Liver (tissue), 9 donors: ENCODE measurements around the gene L2HGDH. TPM values are rescaled to one million over a fixed set of nuclear protein-coding genes. Genes with fewer than 3 reads are reported as not detected.

Source experiments
- DNase-seq: peaks from one replicate; pipeline ENCODE4 v3.0.0-alpha.2; 2017; ENCODE audit warnings: low spot score
- H3K27ac ChIP-seq, 2 donors: one replicate each; pipeline ENCODE4 v1.7.0; 2013; ENCODE audit warnings: inconsistent platforms in 2 of 2, low read length in 2 of 2, control low read depth in 1 of 2, low read depth in 1 of 2, mild to moderate bottlenecking in 1 of 2
- H3K27me3 ChIP-seq, 4 donors: one replicate each; pipeline versions ENCODE4 v1.6.1 to v1.7.0; 2013; ENCODE audit warnings: low read length in 3 of 4, inconsistent platforms in 1 of 4, mild to moderate bottlenecking in 1 of 4, moderate library complexity in 1 of 4; ENCODE audit not compliant: control insufficient read depth in 4 of 4, insufficient read depth in 4 of 4
- H3K36me3 ChIP-seq, 4 donors: one replicate each; pipeline versions ENCODE4 v1.6.1 to v1.7.0; 2013; ENCODE audit warnings: low read length in 3 of 4, mild to moderate bottlenecking in 3 of 4, low read depth in 1 of 4, moderate library complexity in 1 of 4; ENCODE audit not compliant: control insufficient read depth in 4 of 4, insufficient read depth in 3 of 4
- H3K4me1 ChIP-seq, 4 donors: one replicate each; pipeline versions ENCODE4 v1.6.1 to v1.7.0; 2013; ENCODE audit warnings: low read length in 3 of 4, mild to moderate bottlenecking in 3 of 4, moderate library complexity in 1 of 4; ENCODE audit not compliant: control insufficient read depth in 4 of 4, insufficient read depth in 4 of 4
- H3K4me3 ChIP-seq, 3 donors: one replicate each; pipeline versions ENCODE4 v1.6.1 to v1.7.0; 2013; ENCODE audit warnings: low read length in 3 of 3, control low read depth in 1 of 3, low read depth in 1 of 3, mild to moderate bottlenecking in 1 of 3
- H3K9ac ChIP-seq, 2 donors: one replicate each; pipeline ENCODE4 v1.7.0; 2013; ENCODE audit warnings: low read length in 2 of 2, mild to moderate bottlenecking in 2 of 2, moderate library complexity in 2 of 2, control low read depth in 1 of 2, low read depth in 1 of 2
- H3K9me3 ChIP-seq, 4 donors: one replicate each; pipeline versions ENCODE4 v1.6.1 to v1.7.0; 2013; ENCODE audit warnings: low read length in 3 of 4; ENCODE audit not compliant: control insufficient read depth in 4 of 4
- EGR1 ChIP-seq, 2 donors: IDR thresholded peaks; 2 replicates each; pipeline ENCODE4 v1.6.1; 2016 to 2018; ENCODE audit warnings: antibody characterized with exemption in 2 of 2, low read depth in 2 of 2
- FOXA1 ChIP-seq: IDR thresholded peaks from 2 replicates; pipeline ENCODE4 v1.6.1; 2016; ENCODE audit warnings: antibody characterized with exemption
- GABPA ChIP-seq, 2 donors: IDR thresholded peaks in 1 of 2; conservative IDR thresholded peaks in 1 of 2; 2 replicates each; pipeline ENCODE4 v1.6.1; 2016; ENCODE audit warnings: antibody characterized with exemption in 2 of 2, mild to moderate bottlenecking in 1 of 2, moderate library complexity in 1 of 2
- HNF4A ChIP-seq, 2 donors: conservative IDR thresholded peaks; 2 replicates each; pipeline ENCODE4 v1.6.1; 2016; ENCODE audit warnings: antibody characterized with exemption in 2 of 2, mild to moderate bottlenecking in 2 of 2
- HNF4G ChIP-seq: IDR thresholded peaks from 2 replicates; pipeline ENCODE4 v1.6.1; 2016; ENCODE audit warnings: antibody characterized with exemption
- JUND ChIP-seq, 2 donors: IDR thresholded peaks; 2 replicates each; pipeline ENCODE4 v1.6.1; 2016; ENCODE audit warnings: antibody characterized with exemption in 2 of 2
- NR2F2 ChIP-seq: IDR thresholded peaks from 2 replicates; pipeline ENCODE4 v1.6.1; 2016; ENCODE audit warnings: antibody characterized with exemption
- RAD21 ChIP-seq, 2 donors: IDR thresholded peaks; 2 replicates each; pipeline ENCODE4 v1.6.1; 2016; ENCODE audit warnings: antibody characterized with exemption in 2 of 2, mild to moderate bottlenecking in 2 of 2
- SP1 ChIP-seq: IDR thresholded peaks from 2 replicates; pipeline ENCODE4 v1.6.1; 2018; ENCODE audit warnings: antibody characterized with exemption, mild to moderate bottlenecking
- TAF1 ChIP-seq: conservative IDR thresholded peaks from 2 replicates; pipeline ENCODE4 v1.6.1; 2016; ENCODE audit warnings: antibody characterized with exemption, mild to moderate bottlenecking
- WGBS: extraction: QIAGEN DNeasy Blood & Tissue Kit; methylation state at CpG from one replicate; pipeline ENCODE4 v1.1.7; 2013; 5-methylcytosine and 5-hydroxymethylcytosine counted together
- polyA plus RNA-seq, 2 donors: library from polyadenylated mRNA; stranded (reverse) in 1 of 2; unstranded in 1 of 2; fragments of 200-250 nt in 1 of 2; fragments of >200 nt in 1 of 2; fragmentation: Nextera tagmentation in 1 of 2; extraction: Ambion mirVana in 1 of 2; gene quantifications; one replicate each; pipeline versions ENCODE4 v1.2.1 to v1.2.3, GENCODE V29; 2013 to 2015
- total RNA-seq, 2 donors: library from RNA; depleted of rRNA; stranded (reverse); fragments of >200 nt; gene quantifications; one replicate each; pipeline ENCODE4 v1.2.3, GENCODE V29; 2014
- TF ChIP-seq, protein P1 (sequence below): fragments of 150-350 bp; IDR thresholded peaks from 2 replicates; pipeline ENCODE4 v1.5.1; 2017; ENCODE audit warnings: improper control_type of control experiment, low read depth, low read length; ENCODE audit not compliant: missing input control
- TF ChIP-seq, protein P2 (sequence below): IDR thresholded peaks from 2 replicates; pipeline ENCODE4 v1.6.1; 2016; ENCODE audit warnings: antibody characterized with exemption, mild to moderate bottlenecking
- TF ChIP-seq, protein P3 (sequence below): IDR thresholded peaks from 2 replicates; pipeline ENCODE4 v1.6.1; 2016; ENCODE audit warnings: antibody characterized with exemption
- donor health status: healthy.
- donor health status: healthy.
- donor health status: healthy.
- donor health status: healthy.
- donor health status: healthy.

L2HGDH gene
- total and polyA plus RNA-seq, 4 donors = 3.8 to 9.0 (median 5.4) TPM

DNA sequence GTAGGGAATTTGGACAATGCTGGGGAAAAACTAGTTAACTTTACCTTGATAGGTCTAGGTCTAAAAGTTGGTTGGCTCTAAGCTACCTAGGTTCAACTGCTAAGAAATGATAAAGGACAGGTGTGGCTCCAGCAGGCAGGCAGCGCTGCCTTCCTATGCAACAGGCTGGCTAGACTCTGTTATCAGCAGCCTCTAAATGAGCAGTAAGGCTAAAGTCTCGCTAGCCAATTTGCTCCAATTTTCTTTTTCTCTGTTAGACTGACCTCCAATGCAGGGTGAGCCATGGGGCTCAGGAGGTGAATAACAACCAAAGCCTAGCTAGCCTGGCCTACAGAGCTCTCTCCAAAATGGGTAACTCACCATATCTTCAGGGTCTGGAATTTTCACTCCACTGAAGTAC is 26.6 kb upstream of the L2HGDH start:
- H3K27ac ChIP-seq = no peak overlapping the region
- H3K36me3 ChIP-seq = no peaks in the 10 kb centered on the region
- H3K27me3 ChIP-seq = no peaks in the 10 kb centered on the region
- H3K4me3 ChIP-seq = no peak overlapping the region
- H3K9ac ChIP-seq = no peak overlapping the region
- peaks cover 0 to 10% (median 3%) of the 10 kb centered on the region in 4 donors for H3K4me1 ChIP-seq
- no peak for DNase-seq
- TF ChIP-seq FOXA1 (no peak), HNF4G (no peak), NR2F2 (no peak), TAF1 (no peak), EGR1 (IDR thresholded peaks at IDR 0.05; ENCODE audit: low read depth in 2 of 2) (no peak), GABPA (IDR thresholded peaks at IDR 0.05 in 1 of 2, conservative IDR thresholded peaks at IDR 0.05 in 1 of 2) (no peak), JUND (IDR thresholded peaks at IDR 0.05) (no peak), SP1 (no peak), HNF4A (conservative IDR thresholded peaks at IDR 0.05) (no peak), RAD21 (IDR thresholded peaks at IDR 0.05) (no peak)
- TF ChIP-seq, protein P1, sequence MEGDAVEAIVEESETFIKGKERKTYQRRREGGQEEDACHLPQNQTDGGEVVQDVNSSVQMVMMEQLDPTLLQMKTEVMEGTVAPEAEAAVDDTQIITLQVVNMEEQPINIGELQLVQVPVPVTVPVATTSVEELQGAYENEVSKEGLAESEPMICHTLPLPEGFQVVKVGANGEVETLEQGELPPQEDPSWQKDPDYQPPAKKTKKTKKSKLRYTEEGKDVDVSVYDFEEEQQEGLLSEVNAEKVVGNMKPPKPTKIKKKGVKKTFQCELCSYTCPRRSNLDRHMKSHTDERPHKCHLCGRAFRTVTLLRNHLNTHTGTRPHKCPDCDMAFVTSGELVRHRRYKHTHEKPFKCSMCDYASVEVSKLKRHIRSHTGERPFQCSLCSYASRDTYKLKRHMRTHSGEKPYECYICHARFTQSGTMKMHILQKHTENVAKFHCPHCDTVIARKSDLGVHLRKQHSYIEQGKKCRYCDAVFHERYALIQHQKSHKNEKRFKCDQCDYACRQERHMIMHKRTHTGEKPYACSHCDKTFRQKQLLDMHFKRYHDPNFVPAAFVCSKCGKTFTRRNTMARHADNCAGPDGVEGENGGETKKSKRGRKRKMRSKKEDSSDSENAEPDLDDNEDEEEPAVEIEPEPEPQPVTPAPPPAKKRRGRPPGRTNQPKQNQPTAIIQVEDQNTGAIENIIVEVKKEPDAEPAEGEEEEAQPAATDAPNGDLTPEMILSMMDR = no peak
- TF ChIP-seq, protein P2, sequence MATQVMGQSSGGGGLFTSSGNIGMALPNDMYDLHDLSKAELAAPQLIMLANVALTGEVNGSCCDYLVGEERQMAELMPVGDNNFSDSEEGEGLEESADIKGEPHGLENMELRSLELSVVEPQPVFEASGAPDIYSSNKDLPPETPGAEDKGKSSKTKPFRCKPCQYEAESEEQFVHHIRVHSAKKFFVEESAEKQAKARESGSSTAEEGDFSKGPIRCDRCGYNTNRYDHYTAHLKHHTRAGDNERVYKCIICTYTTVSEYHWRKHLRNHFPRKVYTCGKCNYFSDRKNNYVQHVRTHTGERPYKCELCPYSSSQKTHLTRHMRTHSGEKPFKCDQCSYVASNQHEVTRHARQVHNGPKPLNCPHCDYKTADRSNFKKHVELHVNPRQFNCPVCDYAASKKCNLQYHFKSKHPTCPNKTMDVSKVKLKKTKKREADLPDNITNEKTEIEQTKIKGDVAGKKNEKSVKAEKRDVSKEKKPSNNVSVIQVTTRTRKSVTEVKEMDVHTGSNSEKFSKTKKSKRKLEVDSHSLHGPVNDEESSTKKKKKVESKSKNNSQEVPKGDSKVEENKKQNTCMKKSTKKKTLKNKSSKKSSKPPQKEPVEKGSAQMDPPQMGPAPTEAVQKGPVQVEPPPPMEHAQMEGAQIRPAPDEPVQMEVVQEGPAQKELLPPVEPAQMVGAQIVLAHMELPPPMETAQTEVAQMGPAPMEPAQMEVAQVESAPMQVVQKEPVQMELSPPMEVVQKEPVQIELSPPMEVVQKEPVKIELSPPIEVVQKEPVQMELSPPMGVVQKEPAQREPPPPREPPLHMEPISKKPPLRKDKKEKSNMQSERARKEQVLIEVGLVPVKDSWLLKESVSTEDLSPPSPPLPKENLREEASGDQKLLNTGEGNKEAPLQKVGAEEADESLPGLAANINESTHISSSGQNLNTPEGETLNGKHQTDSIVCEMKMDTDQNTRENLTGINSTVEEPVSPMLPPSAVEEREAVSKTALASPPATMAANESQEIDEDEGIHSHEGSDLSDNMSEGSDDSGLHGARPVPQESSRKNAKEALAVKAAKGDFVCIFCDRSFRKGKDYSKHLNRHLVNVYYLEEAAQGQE = no peak
- TF ChIP-seq, protein P3, sequence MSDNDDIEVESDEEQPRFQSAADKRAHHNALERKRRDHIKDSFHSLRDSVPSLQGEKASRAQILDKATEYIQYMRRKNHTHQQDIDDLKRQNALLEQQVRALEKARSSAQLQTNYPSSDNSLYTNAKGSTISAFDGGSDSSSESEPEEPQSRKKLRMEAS = no peak
- WGBS = 94% methylated on average over 2 of the region's 2 CpGs
- H3K9me3 ChIP-seq = no peaks in the 10 kb centered on the region

GRCh38 chr14:50335989-50336824 is 24.2 kb upstream of the L2HGDH start:
- no peak for TF ChIP-seq FOXA1
- no peak for TF ChIP-seq SP1
- no peak for TF ChIP-seq JUND (IDR thresholded peaks at IDR 0.05)
- TF ChIP-seq NR2F2 = peak; percentile 18
- peak overlapping the region in 1 of 2 donors; percentile 12 for H3K9ac ChIP-seq
- DNase-seq = no peak
- H3K27ac ChIP-seq = peak overlapping the region; percentile 0 to 52
- WGBS = 73% methylated on average over 7 of the region's 7 CpGs
- no peak overlapping the region for H3K4me3 ChIP-seq
- H3K36me3 ChIP-seq = peaks cover 0 to 4% (median 0%) of the 10 kb centered on the region in 4 donors
- no peaks in the 10 kb centered on the region for H3K27me3 ChIP-seq
- H3K9me3 ChIP-seq = no peaks in the 10 kb centered on the region
- H3K4me1 ChIP-seq = no peaks in the 10 kb centered on the region
